SU-DHL-6 (cell line): ENCODE results near the gene KCND3.

Source experiments
- CTCF ChIP-seq: fragments of 200-600 bp; sonication (generic); IDR thresholded peaks from one replicate; pipeline ENCODE4 v1.5.1; 2017; ENCODE audit warnings: antibody characterized with exemption, mild to moderate bottlenecking, low read length, moderate library complexity; ENCODE audit not compliant: insufficient read depth, poor library complexity, severe bottlenecking
- EZH2phosphoT487 ChIP-seq: fragments of 200-600 bp; sonication (generic), shearing (Covaris generic); conservative IDR thresholded peaks from 2 replicates; pipeline ENCODE4 v1.6.1; 2018; ENCODE audit warnings: mild to moderate bottlenecking, antibody characterized with exemption, low read length, moderate library complexity, mixed read lengths

GRCh38 chr1:111756124-111756513, 233.3 kb downstream of the KCND3 start:
- no peak for TF ChIP-seq CTCF
- no peak for TF ChIP-seq EZH2phosphoT487
